Retinal pigment epithelial cell (primary cell): ENCODE measurements around the gene ST6GALNAC3.

Experiments used
- DNase-seq: peaks from one replicate; pipeline ENCODE4 v3.0.0-alpha.2; 2010; ENCODE audit warnings: low read depth
- H3K4me3 ChIP-seq: 2 replicates; pipeline ENCODE4 v1.5.1; 2011; ENCODE audit warnings: mild to moderate bottlenecking, low read length, control low read depth, moderate library complexity
- TF ChIP-seq, protein P1 (sequence below): conservative IDR thresholded peaks from 2 replicates; pipeline ENCODE4 v1.5.1; 2011; ENCODE audit warnings: low read depth, low read length, control low read depth, inconsistent platforms

The ST6GALNAC3 gene

GRCh38 chr1:76581712-76582111, 507.2 kb downstream of the ST6GALNAC3 start:
- TF ChIP-seq, protein P1, sequence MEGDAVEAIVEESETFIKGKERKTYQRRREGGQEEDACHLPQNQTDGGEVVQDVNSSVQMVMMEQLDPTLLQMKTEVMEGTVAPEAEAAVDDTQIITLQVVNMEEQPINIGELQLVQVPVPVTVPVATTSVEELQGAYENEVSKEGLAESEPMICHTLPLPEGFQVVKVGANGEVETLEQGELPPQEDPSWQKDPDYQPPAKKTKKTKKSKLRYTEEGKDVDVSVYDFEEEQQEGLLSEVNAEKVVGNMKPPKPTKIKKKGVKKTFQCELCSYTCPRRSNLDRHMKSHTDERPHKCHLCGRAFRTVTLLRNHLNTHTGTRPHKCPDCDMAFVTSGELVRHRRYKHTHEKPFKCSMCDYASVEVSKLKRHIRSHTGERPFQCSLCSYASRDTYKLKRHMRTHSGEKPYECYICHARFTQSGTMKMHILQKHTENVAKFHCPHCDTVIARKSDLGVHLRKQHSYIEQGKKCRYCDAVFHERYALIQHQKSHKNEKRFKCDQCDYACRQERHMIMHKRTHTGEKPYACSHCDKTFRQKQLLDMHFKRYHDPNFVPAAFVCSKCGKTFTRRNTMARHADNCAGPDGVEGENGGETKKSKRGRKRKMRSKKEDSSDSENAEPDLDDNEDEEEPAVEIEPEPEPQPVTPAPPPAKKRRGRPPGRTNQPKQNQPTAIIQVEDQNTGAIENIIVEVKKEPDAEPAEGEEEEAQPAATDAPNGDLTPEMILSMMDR = no peak
- no peak overlapping the region for H3K4me3 ChIP-seq
- DNase-seq = no peak

DNA sequence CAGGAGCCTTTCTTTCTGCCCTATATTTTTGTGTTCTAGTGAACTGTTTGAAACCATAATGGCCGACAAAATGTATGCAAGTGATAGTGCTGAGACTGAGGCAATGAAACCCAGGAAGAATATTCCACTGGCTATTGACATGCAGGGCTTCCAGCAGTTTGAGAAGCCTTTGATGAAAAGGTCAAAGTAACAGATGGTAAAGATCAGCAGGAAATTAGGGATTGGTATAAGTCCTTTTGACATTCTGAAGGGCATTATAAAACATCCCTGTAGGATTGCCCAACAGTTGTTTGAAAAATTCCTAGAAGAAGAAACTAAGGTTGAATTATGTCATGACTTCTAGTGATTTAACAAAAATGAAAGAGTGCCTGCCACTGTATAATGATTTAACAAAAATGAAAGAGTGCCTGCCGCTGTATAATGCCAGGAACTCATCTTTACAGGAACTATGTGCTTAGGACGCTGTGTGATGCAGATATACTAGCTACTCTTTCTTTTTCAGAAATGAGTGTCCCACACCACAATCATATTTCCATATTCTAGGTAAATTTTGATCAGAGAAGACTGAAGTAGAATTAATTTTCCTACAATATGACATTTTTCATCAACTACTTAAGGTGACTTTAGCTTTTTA, 508.8 kb downstream of the ST6GALNAC3 start:
- TF ChIP-seq, protein P1 = no peak
- no peak for DNase-seq
- no peak overlapping the region for H3K4me3 ChIP-seq

- TF ChIP-seq, protein P1 = no peak
- H3K4me3 ChIP-seq = no peak overlapping the region
- DNase-seq = no peak
Measured at GRCh38 chr1:76583875-76584477, 509.4 kb downstream of the ST6GALNAC3 start.

DNA sequence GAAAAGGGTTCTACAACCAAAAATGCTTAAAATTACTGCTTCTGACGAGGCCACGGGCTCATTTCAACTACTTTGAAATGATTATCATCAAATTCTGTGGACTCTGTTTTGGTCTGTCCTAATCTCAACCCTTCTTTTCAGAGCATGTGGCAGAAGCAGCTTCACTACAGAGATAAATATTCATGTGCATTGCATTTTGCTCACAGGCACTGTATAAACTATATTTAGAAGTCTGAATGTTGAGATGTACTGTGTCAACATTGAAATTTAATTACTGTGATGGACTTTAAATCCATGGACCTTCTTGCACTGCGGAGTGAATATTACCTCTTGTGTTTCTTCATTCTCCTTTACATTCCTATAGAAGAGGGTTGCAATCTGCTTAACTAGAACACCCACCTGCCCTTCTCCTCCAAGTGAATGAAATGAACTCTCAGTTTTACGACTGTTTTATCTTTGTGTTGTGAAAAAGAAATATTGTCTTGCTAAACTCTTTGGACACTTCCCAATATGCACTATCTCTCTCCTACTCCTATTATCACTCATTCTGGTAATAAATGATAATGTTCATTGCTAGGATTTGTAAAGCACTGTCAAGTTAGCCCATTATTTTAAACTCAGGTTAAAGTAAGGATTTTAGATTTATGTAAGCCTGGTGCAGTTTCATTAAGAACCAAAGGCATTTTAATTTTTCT, 511.6 kb downstream of the ST6GALNAC3 start:
- DNase-seq = no peak
- no peak overlapping the region for H3K4me3 ChIP-seq
- TF ChIP-seq, protein P1 = no peak

DNA sequence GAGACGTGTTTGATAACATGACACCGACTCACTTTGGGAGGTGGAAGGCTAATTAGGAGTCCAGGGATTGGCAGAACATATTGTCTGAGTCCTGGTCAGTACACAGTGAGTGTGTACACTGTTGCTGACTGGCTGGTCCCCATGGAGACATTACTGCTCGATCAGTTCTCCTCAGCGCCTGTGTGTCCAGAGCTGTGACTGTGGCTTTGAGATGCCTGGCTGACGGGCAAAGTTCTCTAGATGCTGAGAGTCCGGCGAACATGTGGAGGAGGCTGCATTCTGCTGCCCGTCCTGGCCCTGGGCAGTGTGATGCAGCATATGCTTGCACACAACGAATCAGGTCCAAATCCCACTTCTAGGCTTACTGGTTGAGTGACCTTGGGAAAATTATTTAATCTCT, 512.7 kb downstream of the ST6GALNAC3 start:
- TF ChIP-seq, protein P1 = no peak
- H3K4me3 ChIP-seq = no peak overlapping the region
- no peak for DNase-seq

GRCh38 chr1:76591461-76591860, 516.9 kb downstream of the ST6GALNAC3 start:
- TF ChIP-seq, protein P1 = no peak
- no peak overlapping the region for H3K4me3 ChIP-seq
- no peak for DNase-seq
